B cell (primary cell): ENCODE measurements around the gene DOCK4. TPM values are rescaled to one million over a fixed set of nuclear protein-coding genes. Genes with fewer than 3 reads are reported as not detected.

Experiments used
- ATAC-seq: fragments of 200-7000 bp; cut with Tn5 transposase; one replicate; pipeline ENCODE4 v1.10.0; 2021; ENCODE audit warnings: low read depth, mild to moderate bottlenecking, moderate number of reproducible peaks, moderate library complexity
- CTCF ChIA-PET: fragments of 350-600 bp; sonication (Branson Sonifier 250); formaldehyde crosslinking; loops from one replicate; lab custom pipeline; 2021; ENCODE audit warnings: antibody characterized with exemption, inconsistent platforms; lab: Charles Lee
- POLR2A ChIA-PET: fragments of 350-600 bp; sonication (Branson Sonifier 250); formaldehyde crosslinking; loops from one replicate; lab custom pipeline; 2021; ENCODE audit warnings: antibody characterized with exemption; lab: Charles Lee
- DNase-seq: peaks from one replicate; pipeline ENCODE4 v3.0.0; 2013
- H2AFZ ChIP-seq: 2 replicates; pipeline ENCODE4 v1.6.1; 2012; ENCODE audit warnings: mild to moderate bottlenecking, low read depth, low read length; ENCODE audit not compliant: insufficient read depth, poor library complexity, severe bottlenecking
- H3K27ac ChIP-seq, 2 donors: 1 replicate in 1 of 2; 2 replicates in 1 of 2; pipeline ENCODE4 v1.5.1; 2012 to 2013; ENCODE audit warnings: low read length in 2 of 2, mild to moderate bottlenecking in 2 of 2, moderate library complexity in 1 of 2
- H3K27me3 ChIP-seq, 4 experiments: fragments of 200-600 bp in 1 of 4; sonication (generic) in 1 of 4; replicated peaks in 1 of 4; 1 replicate in 2 of 4; 2 replicates in 2 of 4; pipeline versions ENCODE4 v1.6.1 to v1.7.0; 2013 to 2016; ENCODE audit warnings: low read length in 3 of 4, mild to moderate bottlenecking in 2 of 4, mixed read lengths in 1 of 4, moderate library complexity in 1 of 4; ENCODE audit not compliant: insufficient read depth in 4 of 4, control insufficient read depth in 3 of 4; ENCODE audit errors: control extremely low read depth in 1 of 4
- H3K36me3 ChIP-seq, 2 experiments: replicated peaks in 1 of 2; 1 replicate in 1 of 2; 2 replicates in 1 of 2; pipeline versions ENCODE4 v1.6.1 to v1.7.1; 2013; ENCODE audit warnings: low read length in 1 of 2; ENCODE audit not compliant: insufficient read depth in 2 of 2, control insufficient read depth in 1 of 2; ENCODE audit errors: control extremely low read depth in 1 of 2, extremely low read depth in 1 of 2
- H3K4me1 ChIP-seq, 2 donors: fragments of 200-600 bp in 1 of 2; sonication (generic) in 1 of 2; 1 replicate in 1 of 2; 2 replicates in 1 of 2; pipeline versions ENCODE4 v1.5.1 to v1.6.1; 2013 to 2017; ENCODE audit warnings: low read length in 2 of 2; ENCODE audit not compliant: control insufficient read depth in 2 of 2, insufficient read depth in 2 of 2
- H3K4me2 ChIP-seq: replicated peaks from 2 replicates; pipeline ENCODE3; 2012; ENCODE audit warnings: mild to moderate bottlenecking, low read depth, low read length; ENCODE audit not compliant: poor library complexity, severe bottlenecking
- H3K4me3 ChIP-seq, 5 experiments: fragments of 200-600 bp in 1 of 5; sonication (generic) in 1 of 5; 1 replicate in 3 of 5; 2 replicates in 2 of 5; pipeline versions ENCODE4 v1.5.1 to v1.7.0; 2011 to 2016; ENCODE audit warnings: low read length in 4 of 5, mild to moderate bottlenecking in 4 of 5, low read depth in 2 of 5, control low read depth in 1 of 5, moderate library complexity in 1 of 5; ENCODE audit not compliant: insufficient read depth in 1 of 5; ENCODE audit errors: control extremely low read depth in 1 of 5, extremely low read depth in 1 of 5
- H3K79me2 ChIP-seq: fragments of 200-600 bp; sonication (generic); one replicate; pipeline ENCODE4 v1.6.0; 2016; ENCODE audit warnings: low read length; ENCODE audit not compliant: control insufficient read depth, insufficient read depth
- H3K9ac ChIP-seq: fragments of 200-600 bp; sonication (generic); 2 replicates; pipeline ENCODE4 v1.6.1; 2017; ENCODE audit warnings: mild to moderate bottlenecking, low read length, moderate library complexity
- H3K9me3 ChIP-seq, 3 donors: one replicate each; pipeline versions ENCODE4 v1.6.1 to v1.7.1; 2013; ENCODE audit warnings: low read length in 2 of 3; ENCODE audit not compliant: control insufficient read depth in 2 of 3, insufficient read depth in 1 of 3; ENCODE audit errors: control extremely low read depth in 1 of 3
- H4K20me1 ChIP-seq: 2 replicates; pipeline ENCODE4 v1.6.0; 2012; ENCODE audit warnings: mild to moderate bottlenecking, low read length; ENCODE audit not compliant: insufficient read depth, control insufficient read depth, poor library complexity, severe bottlenecking
- H3K27ac Mint-ChIP-seq: one replicate; pipeline ENCODE4 v1.8.0; 2021; ENCODE audit warnings: mixed read lengths
- H3K27me3 Mint-ChIP-seq: one replicate; pipeline ENCODE4 v1.8.0; 2021; ENCODE audit warnings: mixed read lengths
- H3K4me1 Mint-ChIP-seq: one replicate; pipeline ENCODE4 v1.8.0; 2021; ENCODE audit warnings: mixed read lengths
- H3K4me3 Mint-ChIP-seq: one replicate; pipeline ENCODE4 v1.8.0; 2021; ENCODE audit warnings: mixed read lengths
- H3K9me3 Mint-ChIP-seq: one replicate; pipeline ENCODE4 v1.8.0; 2022; ENCODE audit warnings: mixed read lengths; ENCODE audit not compliant: insufficient read depth
- CTCF ChIP-seq: fragments of 200-600 bp; IDR thresholded peaks from one replicate; pipeline ENCODE4 v1.8.0; 2022; ENCODE audit warnings: antibody characterized with exemption, mild to moderate bottlenecking
- EZH2 ChIP-seq: IDR thresholded peaks from 2 replicates; pipeline ENCODE4 v1.6.1; 2012; ENCODE audit warnings: borderline replicate concordance, low read depth, mild to moderate bottlenecking, moderate library complexity, low read length; ENCODE audit not compliant: insufficient read depth, poor library complexity, severe bottlenecking
- WGBS: methylation state at CpG from one replicate; pipeline ENCODE4 v1.1.5; 2013; ENCODE audit warnings: missing lambda C conversion rate; ENCODE audit not compliant: insufficient coverage; 5-methylcytosine and 5-hydroxymethylcytosine counted together
- intact Hi-C: fragments of 100-400 bp; cut with micrococcal nuclease; formaldehyde crosslinking; loops from one replicate; pipeline ENCODE4 v1.10.0; 2022
- polyA plus RNA-seq: library from polyadenylated mRNA; depleted of rRNA; stranded (reverse); fragments of >200 nt; gene quantifications from 2 replicates; pipeline ENCODE4 v1.2.3, GENCODE V29; 2012
- total RNA-seq, 2 donors: library from RNA; stranded (reverse); fragments of 120-200 nt in 1 of 2; gene quantifications; 1 replicate in 1 of 2; 2 replicates in 1 of 2; pipeline versions ENCODE4 v1.2.3 to v1.2.4, GENCODE V29; 2013 to 2022

The DOCK4 gene
- total and polyA plus RNA-seq, 2 donors (not counting 1 experiment from before 2014, with no cell fraction given) = 0.03 to 4.1 TPM

GRCh38 chr7:111845853-111846252, 360.3 kb downstream of the DOCK4 start:
- Histone ChIP-seq H3K36me3 (no peaks in the 10 kb centered on the region), H3K4me1 (no peaks in the 10 kb centered on the region), H4K20me1 (no peaks in the 10 kb centered on the region), H3K27ac (no peak overlapping the region), H3K27me3 (no peaks in the 10 kb centered on the region), H3K9ac (no peak overlapping the region), H3K79me2 (no peaks in the 10 kb centered on the region), H3K4me3 (no peak overlapping the region), H3K4me2 (no peak overlapping the region), H3K9me3 (no peaks in the 10 kb centered on the region), H2AFZ (no peak overlapping the region)
- CTCF ChIA-PET = no interaction called here
- TF ChIP-seq EZH2 (no peak), CTCF (no peak)
- ATAC-seq (no peak), DNase-seq (no peak)
- Mint-ChIP-seq H3K27me3 (no peaks in the 10 kb centered on the region), H3K27ac (no peak overlapping the region), H3K4me1 (no peaks in the 10 kb centered on the region), H3K9me3 (peaks cover 5% of the 10 kb centered on the region), H3K4me3 (no peak overlapping the region)
- POLR2A ChIA-PET = no interaction called here
- 100% methylated on average over 1 of the region's 4 CpGs for WGBS
- intact Hi-C loops = no loop called here

GRCh38 chr7:111844904-111845671, 361.1 kb downstream of the DOCK4 start:
- WGBS = 100% methylated on average over 1 of the region's 4 CpGs
- no peaks in the 10 kb centered on the region for H4K20me1 ChIP-seq
- no peak overlapping the region for H3K4me2 ChIP-seq
- H3K36me3 ChIP-seq = no peaks in the 10 kb centered on the region
- H3K4me3 ChIP-seq = no peak overlapping the region
- H3K27me3 Mint-ChIP-seq = no peaks in the 10 kb centered on the region
- TF ChIP-seq EZH2 (no peak), CTCF (no peak)
- no peaks in the 10 kb centered on the region for H3K4me1 Mint-ChIP-seq
- no peaks in the 10 kb centered on the region for H3K9me3 Mint-ChIP-seq
- H3K4me3 Mint-ChIP-seq = no peak overlapping the region
- no peaks in the 10 kb centered on the region for H3K4me1 ChIP-seq
- no peak overlapping the region for H3K9ac ChIP-seq
- DNase-seq (no peak), ATAC-seq (no peak)
- CTCF ChIA-PET = no interaction called here
- no peak overlapping the region for H3K27ac Mint-ChIP-seq
- H3K79me2 ChIP-seq = no peaks in the 10 kb centered on the region
- POLR2A ChIA-PET = no interaction called here
- no peak overlapping the region for H2AFZ ChIP-seq
- H3K9me3 ChIP-seq = no peaks in the 10 kb centered on the region
- no peaks in the 10 kb centered on the region for H3K27me3 ChIP-seq
- intact Hi-C loops = no loop called here
- no peak overlapping the region for H3K27ac ChIP-seq
